ENCODE data around the gene MYO1D. TPM values are rescaled to one million over a fixed set of nuclear protein-coding genes. Genes with fewer than 3 reads are reported as not detected.

MYO1D gene
- total and polyA plus RNA-seq, 2 of the 13 experiments (the other 11 are each of a cell fraction or from before 2014, with no cell fraction given): 13.2 to 17.3 TPM

- TF ChIP-seq AKNA (CRISPR knock-in tag; IDR thresholded peaks at IDR 0.05; ENCODE audit: borderline replicate concordance) (no peak), DBP (CRISPR knock-in tag; IDR thresholded peaks at IDR 0.05; ENCODE audit: not compliant biosample characterization) (no peak), ZFP36L2 (CRISPR knock-in tag; IDR thresholded peaks at IDR 0.05) (no peak)
Measured at GRCh38 chr17:32570081-32570396, 306.9 kb downstream of the MYO1D start (continued).

- whole genome bisulfite sequencing (ENCODE audit: low lambda C conversion rate): 93% methylated on average over 7 of the region's 7 CpGs
- no peak overlapping the region for H3K9ac ChIP-seq (ENCODE audit: insufficient read depth, low read depth, low read length)
- ATAC-seq (no peak), FAIRE-seq (no peak), DNase-seq (ENCODE audit: low spot score) (no peak)
- no peak overlapping the region for H2AFZ ChIP-seq (ENCODE audit: low read length)
- H3K4me2 ChIP-seq (ENCODE audit: low read depth, low read length): no peak overlapping the region
- no peaks in the 10 kb centered on the region for H3K27me3 ChIP-seq (ENCODE audit: control insufficient read depth in 1 of 2, insufficient read depth in 2 of 2, low read length in 2 of 2)
- no peak overlapping the region for H3K27ac ChIP-seq (ENCODE audit: extremely low read length, insufficient read depth, low read length)
- CTCF ChIA-PET (ENCODE audit: low intra/inter-chr PET ratio, low total read pairs): no interaction called here
- H3K4me3 ChIP-seq (replicated peaks in 1 of 3; ENCODE audit: insufficient read depth in 1 of 3, low read depth in 2 of 3, low read length in 3 of 3): no peak overlapping the region
- intact Hi-C loops (cut with micrococcal nuclease; ENCODE audit: unreplicated experiment) (no loop called here), in situ Hi-C loops (cut with HindIII; ENCODE audit: extremely low pct_ligation_motif_present, low pct_unique_long_range_greater_than_20kb) (no loop called here)
- H3K4me1 ChIP-seq (ENCODE audit: insufficient read depth, low read length): peaks cover 6% of the 10 kb centered on the region; the same call in 1 of the 2 replicates
- no peaks in the 10 kb centered on the region for H3K9me3 ChIP-seq (ENCODE audit: low read length)
- no peaks in the 10 kb centered on the region for H4K20me1 ChIP-seq (ENCODE audit: insufficient read depth, low read length)
- H3K79me2 ChIP-seq (ENCODE audit: insufficient read depth, low read length): no peaks in the 10 kb centered on the region
- POLR2A ChIA-PET: no interaction called here
- BruUV-seq (replicated peaks): no TSS peak
- H3K36me3 ChIP-seq (replicated peaks in 1 of 2; ENCODE audit: control insufficient read depth in 1 of 2, insufficient read depth in 2 of 2, low read length in 2 of 2): no peaks in the 10 kb centered on the region
- TF ChIP-seq ZNF224 (CRISPR knock-in tag; IDR thresholded peaks at IDR 0.05) (no peak), POGZ (CRISPR knock-in tag; IDR thresholded peaks at IDR 0.05) (no peak), IKZF4 (CRISPR knock-in tag; IDR thresholded peaks at IDR 0.05; ENCODE audit: borderline replicate concordance, low read depth, not compliant biosample characterization) (no peak), ZNF704 (CRISPR knock-in tag; IDR thresholded peaks at IDR 0.05; ENCODE audit: borderline replicate concordance) (no peak), HNRNPLL (IDR thresholded peaks at IDR 0.05; ENCODE audit: low read depth, low read length, poor library complexity, severe bottlenecking) (no peak), HES4 (CRISPR knock-in tag; IDR thresholded peaks at IDR 0.05; ENCODE audit: borderline replicate concordance) (no peak), ZBTB39 (CRISPR knock-in tag; IDR thresholded peaks at IDR 0.05) (no peak), SALL1 (CRISPR knock-in tag; IDR thresholded peaks at IDR 0.05) (no peak)
Measured at GRCh38 chr17:32569171-32570080, 307.5 kb downstream of the MYO1D start.

Data from HepG2 (cell line).